Uterus (tissue), 2 donors: Measurements from ENCODE around the gene TCF4.

Experiments used
- CTCF ChIP-seq, 4 experiments: fragments of 200-600 bp in 2 of 4; fragments of 450-650 bp in 2 of 4; sonication (generic) in 2 of 4; IDR thresholded peaks; one replicate each; pipeline ENCODE4 v1.5.1; 2016 to 2019; ENCODE audit warnings: antibody characterized with exemption in 4 of 4, mild to moderate bottlenecking in 2 of 4, moderate library complexity in 1 of 4
- POLR2A ChIP-seq, 2 donors: fragments of 450-650 bp; IDR thresholded peaks; one replicate each; pipeline ENCODE4 v1.6.1; 2016; ENCODE audit warnings: antibody characterized with exemption in 2 of 2, mild to moderate bottlenecking in 1 of 2, moderate library complexity in 1 of 2

GRCh38 chr18:55407774-55408535 is 180.0 kb downstream of the TCF4 start:
- TF ChIP-seq CTCF (IDR thresholded peaks at IDR 0.05) (no peak), POLR2A (IDR thresholded peaks at IDR 0.05) (no peak)
